ENCODE data around the gene MOSPD2.

MOSPD2 gene

DNA sequence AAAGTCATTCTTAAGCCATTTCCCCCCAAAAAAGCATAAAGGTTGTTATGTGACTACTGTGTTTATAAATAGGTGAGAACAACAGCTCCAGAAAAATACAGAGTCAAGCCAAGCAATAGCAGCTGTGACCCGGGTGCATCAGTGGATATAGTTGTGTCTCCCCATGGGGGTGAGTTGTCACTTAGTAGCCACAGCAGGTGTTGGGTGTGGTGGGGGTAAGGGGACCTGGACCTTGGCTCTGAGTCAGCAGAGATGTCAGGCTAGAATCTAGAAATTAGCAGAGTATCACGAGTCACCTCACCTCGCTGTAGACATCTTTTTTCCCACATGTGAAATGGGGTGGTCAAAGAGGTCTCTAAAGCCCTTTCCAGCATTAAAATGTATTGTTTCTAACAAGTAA, 42.4 kb downstream of the MOSPD2 start:
- no peak for DNase-seq (ENCODE audit: low read depth, low spot score)

DNA sequence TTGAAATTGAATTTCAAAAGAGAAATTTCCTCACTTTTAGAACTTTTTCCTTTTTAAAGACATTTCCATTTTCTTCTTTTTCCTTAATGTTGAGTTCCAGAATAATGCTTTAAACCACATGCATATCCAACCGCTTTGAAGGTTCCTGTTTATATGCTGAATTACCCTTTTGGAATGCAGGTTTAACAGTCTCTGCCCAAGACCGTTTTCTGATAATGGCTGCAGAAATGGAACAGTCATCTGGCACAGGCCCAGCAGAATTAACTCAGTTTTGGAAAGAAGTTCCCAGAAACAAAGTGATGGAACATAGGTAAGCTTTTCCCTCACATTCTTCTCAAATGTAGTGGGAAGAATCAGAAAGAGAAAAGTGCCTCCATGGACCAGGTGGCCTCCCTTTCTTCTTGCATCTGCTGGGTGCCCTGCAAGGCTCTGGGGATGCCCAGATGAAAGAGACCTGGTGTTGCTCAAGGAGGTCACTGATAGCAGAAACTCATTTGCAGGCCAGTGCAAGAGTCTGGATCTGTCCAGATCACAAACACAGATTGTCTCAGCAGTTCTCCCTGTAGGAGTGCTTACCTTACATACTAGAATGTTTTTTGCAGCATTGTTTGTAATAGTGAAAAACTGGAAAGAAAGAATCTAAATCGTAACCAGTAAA, 42.9 kb downstream of the MOSPD2 start:
- DNase-seq (ENCODE audit: low read depth, low spot score): no peak

DNA sequence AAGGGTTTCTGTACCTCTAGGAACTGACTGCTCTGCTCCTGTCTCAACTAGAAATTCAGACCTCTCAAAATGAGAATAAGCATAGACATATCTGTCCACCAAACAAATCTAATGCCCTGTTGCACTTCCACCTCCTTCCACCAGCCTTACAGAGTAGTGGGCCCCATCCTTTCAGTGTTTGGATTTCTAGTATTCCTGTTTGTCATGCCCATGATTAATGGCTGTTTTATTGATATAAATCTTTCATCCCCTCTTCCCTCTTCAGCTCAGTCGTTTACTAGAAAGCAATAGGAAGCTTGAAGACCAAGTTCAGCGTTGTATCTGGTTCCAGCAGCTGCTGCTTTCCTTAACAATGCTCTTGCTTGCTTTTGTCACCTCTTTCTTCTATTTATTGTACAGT, 46.2 kb downstream of the MOSPD2 start:
- no peak for DNase-seq (ENCODE audit: low read depth, low spot score)

DNA sequence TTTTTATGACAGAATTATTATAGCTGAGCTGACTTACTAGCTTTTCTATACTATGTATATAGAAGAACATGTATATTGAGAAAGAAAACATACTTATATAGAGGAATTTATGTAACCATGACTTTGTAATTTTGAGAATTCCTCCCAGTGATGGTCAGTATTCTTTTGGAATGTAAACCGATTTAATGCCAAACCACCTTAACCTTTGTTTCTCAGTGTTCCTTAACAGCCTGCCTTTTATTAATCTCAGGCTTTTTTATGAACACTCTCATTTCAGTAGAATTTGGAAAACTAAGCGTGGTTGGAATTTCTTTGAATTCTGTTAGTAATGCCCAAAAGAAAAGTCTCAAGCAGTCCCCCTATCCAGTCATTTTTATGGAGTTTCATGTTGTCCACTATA, 47.0 kb downstream of the MOSPD2 start:
- no peak for DNase-seq (ENCODE audit: low read depth, low spot score)

DNA sequence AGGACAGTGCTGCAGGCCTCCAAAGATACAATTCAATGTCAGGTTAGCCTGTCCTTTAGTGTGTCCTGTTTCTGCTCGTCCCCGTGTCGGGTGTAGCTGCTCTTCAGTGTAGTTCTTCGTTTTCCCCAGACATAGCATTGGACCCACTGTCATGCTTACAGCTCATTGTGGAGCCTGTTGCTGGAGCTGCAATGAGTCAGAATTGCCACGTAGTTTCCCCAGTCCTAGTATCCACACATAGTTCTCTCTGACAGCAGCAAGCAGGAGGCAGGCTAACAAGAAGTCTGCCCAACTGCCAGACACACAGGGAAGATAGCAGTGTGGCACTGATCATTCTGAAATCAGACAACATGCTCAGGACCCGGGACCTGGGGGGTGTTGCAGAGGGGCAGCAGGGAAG, 49.2 kb downstream of the MOSPD2 start:
- DNase-seq (ENCODE audit: low read depth, low spot score): no peak

DNA sequence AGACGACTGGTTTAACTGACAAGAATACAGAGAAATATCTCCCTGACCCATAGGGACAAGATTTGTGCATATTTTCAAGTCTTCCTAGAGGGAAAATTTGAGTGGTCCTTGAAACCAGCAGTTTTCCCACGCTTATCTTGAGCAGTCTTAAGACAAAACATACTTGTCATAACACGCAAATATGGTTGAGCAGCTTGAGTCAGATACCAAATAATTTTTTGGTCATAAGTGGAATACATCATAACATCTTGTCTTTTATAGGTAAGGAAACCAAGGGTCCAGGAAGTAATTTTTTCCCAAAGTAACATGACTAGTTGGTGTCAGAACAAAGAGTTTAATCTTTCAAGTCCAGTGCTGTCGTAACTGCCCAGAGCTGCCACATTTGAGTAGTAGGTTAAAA, 50.5 kb downstream of the MOSPD2 start:
- DNase-seq (ENCODE audit: low read depth, low spot score): no peak

DNA sequence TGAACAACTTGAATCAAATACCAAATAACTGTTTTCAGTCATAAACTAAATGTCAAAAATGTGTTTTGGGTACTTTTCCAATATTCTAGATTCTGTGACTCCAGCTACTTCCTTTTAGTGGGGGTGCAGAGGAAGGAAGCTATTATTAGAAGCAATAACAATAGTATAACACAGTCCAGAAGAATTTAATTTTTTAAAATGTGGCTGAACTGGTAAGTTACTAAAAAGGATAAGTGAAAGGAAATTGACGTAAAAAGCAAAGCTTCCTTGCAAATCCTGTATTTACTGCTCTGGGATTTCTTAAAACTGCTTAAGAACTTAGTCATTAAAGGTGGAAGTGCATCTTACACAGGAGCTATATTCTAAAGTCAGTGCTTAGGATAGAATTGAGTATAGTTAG, 53.2 kb downstream of the MOSPD2 start:
- DNase-seq (ENCODE audit: low read depth, low spot score): no peak

DNA sequence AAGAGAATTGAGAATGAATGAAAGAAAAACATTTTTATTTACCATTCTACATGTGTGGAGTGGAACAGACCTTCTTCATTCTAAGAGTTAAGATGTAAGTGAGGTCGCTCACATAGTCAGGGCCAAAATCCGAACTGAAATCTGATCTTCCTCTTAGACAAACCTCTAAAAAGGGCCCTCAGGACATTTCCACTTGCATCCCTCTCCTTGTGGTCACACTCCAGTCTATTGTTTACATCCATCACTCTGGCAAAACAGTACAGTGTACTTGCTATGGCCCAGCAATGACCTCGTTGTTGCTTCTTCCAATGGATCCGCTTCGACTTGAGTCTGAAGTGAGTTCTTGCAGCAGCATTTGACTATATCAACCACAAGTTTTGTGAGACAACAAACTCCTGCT, 54.2 kb downstream of the MOSPD2 start:
- no peak for DNase-seq (ENCODE audit: low read depth, low spot score)

DNA sequence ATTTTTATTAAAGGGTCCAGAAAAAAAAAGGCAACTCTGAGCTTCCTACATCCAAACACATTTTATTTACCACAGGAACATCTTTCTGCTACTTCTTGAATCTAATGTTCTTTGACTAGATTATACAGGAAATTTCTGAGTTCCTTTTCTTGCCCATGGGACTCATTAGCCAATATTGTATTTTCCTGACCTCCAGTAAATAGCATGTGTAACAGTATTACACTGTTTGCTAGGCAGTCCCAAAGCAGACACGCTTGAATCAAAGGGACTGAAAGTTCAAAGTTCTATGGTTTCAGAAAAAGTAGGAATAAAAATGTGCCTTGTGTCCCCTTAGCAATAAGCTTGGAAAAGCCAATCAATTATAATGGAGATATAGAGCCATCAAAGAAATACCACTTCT, 57.4 kb downstream of the MOSPD2 start:
- no peak for DNase-seq (ENCODE audit: low read depth, low spot score)

DNA sequence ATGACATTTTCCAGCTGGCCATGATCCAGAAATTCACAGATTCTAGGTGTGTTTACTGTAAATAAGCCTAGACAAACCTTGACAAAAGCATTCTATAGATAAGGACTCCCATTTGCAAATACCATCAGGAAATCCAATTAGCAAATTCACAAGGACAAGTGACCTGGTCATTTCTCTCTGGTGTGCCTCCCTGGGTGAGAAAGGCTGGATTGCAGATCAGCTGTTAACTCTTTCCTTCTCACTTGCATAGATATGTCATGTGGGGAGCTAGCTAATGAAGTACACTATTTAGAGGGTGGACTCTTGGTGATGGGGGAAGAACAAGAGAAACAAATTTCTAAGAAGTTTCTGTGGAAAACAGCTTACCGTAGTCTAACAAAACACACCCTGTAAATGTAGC, 58.9 kb downstream of the MOSPD2 start:
- no peak for DNase-seq (ENCODE audit: low read depth, low spot score)

DNA sequence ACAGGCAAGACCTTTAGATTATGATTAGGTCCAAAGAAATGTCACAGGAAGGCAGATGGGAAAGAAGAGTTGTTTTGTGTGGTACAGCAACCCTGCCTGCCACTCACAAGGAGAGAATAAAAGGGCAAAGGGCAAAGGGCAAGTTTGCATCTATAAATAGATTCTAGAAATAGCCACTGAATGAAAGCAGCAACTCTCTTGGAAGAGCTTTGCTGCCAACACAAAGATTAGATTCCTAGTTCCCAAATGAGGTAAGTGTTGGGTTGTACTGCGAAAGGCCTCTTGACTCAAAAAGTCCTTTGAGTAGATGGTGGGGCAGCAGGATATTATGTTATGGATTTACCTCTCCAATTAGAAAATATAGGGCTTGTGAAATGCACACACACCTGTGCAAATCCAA, 61.2 kb downstream of the MOSPD2 start:
- no peak for DNase-seq (ENCODE audit: low read depth, low spot score)

DNA sequence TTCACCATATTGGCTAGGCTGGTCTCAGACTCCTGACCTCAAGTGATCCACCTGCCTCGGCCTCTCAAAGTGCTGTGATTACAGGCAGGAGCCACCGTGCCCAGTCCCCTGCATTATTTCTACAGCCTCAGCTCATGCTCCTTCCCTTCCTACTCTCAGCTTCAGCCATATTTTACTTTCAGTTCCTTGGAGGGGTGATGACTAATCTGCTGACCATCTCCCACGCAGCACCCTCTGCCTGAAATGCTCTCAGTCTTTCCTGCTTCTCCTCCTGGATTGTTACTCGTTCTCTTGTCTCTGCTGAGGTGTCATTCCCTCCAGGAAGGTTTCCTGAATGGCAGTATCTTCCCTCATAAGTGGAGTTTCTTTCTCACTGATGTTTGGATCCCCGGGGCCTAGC, 63.3 kb downstream of the MOSPD2 start:
- no peak for DNase-seq (ENCODE audit: low read depth, low spot score)

DNA sequence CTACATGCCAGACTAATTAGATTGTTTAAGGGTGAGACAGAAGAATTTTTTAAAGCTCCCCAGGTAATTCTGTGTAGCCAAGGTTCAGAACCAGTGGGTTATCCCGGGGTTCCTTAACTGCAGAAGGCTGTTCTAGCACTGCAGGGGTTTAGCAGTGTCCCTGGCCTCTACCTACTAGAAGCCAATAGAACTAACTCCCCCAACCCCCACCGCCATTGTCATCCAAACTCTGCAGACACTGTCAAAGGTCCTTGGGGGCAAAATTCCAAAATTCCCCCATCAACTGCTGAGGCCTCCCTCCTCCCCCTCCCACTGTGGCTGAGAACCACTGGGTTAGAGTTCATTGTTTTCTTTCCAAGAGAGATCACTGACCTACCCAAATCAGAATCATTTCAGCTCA, 66.4 kb downstream of the MOSPD2 start:
- no peak for DNase-seq (ENCODE audit: low read depth, low spot score)

DNA sequence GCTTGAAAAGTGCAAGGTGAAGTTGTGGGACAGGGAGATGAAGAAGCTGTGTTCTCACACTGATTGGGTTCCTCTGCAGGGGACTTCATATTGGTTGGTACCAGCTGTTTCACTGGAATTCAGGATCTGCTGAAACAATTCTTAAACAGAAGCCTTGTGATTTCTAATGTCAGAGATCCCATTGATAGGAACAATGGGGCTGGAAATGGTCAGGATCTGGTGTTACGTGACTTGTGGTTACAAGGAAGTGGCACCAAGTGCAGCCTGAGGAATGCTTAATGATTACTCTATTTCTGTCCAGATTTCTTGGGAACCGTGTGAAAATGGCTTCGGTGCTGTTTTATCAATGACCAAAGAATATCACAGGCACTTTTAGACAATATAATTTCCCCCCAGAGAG, 68.1 kb downstream of the MOSPD2 start:
- DNase-seq (ENCODE audit: low read depth, low spot score): no peak

DNA sequence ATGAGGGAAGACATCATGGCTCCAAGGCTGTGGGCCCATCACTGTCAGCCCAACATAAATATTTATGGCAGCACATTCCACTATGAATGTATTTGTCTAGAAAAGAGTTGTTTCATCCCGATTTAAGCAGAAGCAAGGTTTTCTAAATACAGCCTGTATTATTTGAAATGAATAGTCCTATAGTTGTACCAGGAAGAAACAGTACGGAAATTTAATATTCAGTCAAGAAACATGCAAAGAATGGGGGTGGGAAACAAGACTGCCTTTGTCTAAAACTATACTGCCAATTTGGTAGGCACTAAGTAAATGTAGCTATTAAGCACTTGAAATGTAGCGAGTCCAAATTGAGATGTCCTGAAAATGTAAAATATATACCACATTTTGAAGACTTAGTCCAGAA, 69.1 kb downstream of the MOSPD2 start:
- no peak for DNase-seq (ENCODE audit: low read depth, low spot score)

DNA sequence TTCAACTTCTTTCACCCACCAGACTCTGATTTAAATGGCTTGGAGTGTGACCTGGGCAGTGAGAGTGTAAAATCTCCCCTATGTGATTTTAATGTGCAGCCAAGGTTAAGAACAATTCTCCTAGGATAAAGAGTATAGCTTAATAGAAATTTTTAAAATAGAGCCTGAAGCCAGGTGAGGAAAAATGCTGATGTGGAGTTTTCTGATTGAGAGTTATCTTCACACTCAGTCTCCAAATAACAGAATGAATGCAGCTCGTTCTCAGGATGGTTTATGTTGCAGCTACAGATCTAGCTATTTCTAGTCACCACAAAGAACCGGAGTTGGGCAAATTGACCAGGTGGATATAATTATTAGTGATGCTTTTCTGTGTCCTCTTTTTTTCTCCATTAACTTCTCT, 70.7 kb downstream of the MOSPD2 start:
- DNase-seq (ENCODE audit: low read depth, low spot score): no peak

DNA sequence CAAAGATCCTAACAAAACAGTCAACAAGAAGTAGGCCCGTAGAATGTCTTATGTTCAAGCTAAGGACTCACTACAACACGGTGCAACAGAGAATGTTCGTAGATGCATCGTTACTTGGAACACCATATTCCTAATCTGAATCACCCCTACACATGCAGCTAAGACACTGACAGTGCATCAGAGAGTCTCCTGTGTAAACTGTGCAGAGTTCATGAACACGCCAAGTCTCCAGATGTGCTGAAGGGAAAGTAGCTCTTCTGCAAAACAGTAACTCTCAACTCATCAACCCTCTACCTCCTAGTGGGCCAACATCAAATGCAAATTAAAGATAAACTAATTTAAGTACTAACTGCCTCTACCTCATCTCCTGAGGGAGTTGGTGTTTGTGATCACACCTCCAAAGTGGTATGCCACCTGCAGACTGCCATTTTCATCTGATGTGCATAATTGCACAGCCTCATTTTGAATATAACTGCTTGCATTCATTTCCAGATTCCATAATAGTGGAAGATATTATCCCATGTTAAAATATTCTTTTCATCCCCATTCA, 73.5 kb downstream of the MOSPD2 start:
- no peak for DNase-seq (ENCODE audit: low read depth, low spot score)

DNA sequence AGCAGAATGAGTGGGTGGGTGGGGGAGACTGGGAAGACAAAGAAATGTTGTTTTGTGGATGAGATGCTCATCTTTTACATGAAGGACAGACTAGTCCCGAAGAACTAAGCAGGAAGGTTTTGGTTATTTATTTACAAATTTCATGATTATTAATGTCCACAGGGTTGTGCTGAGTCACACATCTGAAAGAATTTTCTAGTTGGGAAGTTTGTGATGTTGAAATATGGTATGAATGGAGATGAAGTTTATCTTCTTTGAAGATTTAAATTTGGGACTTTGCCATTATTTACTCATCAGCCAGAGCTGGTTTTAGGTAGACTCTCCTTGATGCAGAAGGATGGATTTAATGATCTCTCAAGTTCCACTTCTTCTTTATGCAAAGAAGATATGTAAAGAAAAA, 75.5 kb downstream of the MOSPD2 start:
- no peak for DNase-seq (ENCODE audit: low read depth, low spot score)

DNA sequence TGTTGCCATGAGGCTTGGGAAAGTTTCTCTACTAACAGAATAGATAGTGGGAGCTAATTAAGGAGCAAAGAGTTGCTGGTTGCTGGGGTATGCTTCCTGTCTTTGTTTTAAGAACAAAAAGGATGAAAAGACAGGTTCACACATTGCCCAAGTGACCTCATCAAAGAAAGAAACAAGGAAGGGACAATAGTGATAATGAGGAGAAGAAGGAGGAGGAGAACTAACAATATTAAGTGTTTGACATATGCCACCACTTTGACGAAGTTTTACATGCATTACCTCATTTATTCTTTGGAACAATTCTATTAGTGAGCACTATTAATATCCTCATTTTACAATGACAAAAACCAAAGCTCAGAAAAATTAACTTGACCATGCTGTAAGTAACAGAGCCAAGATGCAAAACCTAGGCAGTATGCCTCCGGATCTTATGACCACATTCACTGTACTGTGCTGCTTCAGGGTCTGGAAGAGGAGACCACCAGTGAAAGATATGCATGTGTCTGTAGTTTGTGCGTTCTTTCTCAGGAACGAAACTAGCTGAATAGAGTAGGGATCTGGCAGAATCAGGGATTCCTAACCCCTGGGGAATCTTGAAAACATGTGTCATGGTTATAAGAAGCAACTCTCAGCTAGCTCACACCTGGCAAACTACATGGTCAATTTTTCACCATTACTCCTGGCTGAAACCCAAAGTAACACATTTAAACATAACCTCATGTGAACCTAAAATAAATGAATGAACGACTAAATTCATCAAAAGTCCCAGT, 83.8 kb downstream of the MOSPD2 start:
- no peak for DNase-seq (ENCODE audit: low read depth, low spot score)

DNA sequence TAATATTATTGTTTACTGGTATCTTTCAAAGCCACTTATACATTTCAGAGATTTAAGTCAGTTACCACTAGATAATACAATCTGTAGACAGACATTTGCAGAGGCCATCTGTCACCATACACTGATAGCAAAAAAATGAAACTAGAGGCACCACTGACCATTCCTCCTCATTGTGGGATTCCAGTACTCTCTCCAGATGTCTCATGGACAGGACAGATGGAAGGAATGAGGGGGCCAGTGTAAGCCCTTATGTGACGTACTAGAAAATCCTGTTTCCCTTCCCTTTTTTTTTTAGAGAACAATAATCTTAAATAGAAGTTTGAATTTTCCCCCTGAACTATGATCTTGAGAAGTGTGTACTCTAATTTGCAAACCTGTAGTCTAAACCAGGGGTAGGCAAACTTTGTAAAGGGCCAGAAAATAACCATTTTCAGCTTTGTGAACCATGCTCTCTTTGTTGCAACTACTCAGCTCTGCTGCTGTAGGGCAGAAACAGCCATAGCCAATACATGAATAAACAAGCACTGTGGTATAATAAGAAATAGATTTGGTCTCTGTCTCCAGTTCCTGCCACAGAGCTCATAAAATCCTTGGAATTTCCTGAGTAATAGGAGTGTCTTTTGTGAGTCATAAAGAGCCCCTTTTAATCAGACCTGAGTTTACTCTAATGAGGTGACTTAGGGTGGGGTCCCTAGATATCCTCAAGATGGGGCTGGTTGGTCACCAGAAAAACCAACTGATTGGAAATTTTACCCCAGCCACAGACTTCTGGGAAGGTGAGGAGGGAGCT, 90.4 kb downstream of the MOSPD2 start:
- DNase-seq (ENCODE audit: low read depth, low spot score): no peak

DNA sequence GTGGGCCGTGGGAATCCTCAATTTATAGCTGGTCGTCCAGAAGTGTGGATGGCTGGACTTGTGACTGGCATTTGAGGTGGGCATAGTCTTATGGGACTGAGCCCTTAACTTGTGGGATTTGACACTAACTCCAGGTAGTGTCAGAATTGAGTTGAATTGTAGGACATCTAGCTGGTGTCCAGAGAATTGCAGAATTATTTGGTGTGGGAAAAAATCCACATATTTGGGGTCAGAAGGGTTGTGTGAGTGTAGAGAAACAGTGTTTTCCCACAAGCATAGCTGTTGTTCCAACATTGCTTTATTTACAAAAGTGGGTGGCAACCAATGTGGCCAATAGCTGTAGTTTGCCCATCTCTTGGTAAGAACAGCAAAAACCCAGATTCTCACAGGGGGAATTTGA, 91.3 kb downstream of the MOSPD2 start:
- no peak for DNase-seq (ENCODE audit: low read depth, low spot score)
